Liver (tissue), 9 donors: Measurements from ENCODE around the gene CPSF4L. TPM values are rescaled to one million over a fixed set of nuclear protein-coding genes. Genes with fewer than 3 reads are reported as not detected.

Experiments used
- DNase-seq: peaks from one replicate; pipeline ENCODE4 v3.0.0-alpha.2; 2017; ENCODE audit warnings: low spot score
- H3K27ac ChIP-seq, 2 donors: one replicate each; pipeline ENCODE4 v1.7.0; 2013; ENCODE audit warnings: inconsistent platforms in 2 of 2, low read length in 2 of 2, control low read depth in 1 of 2, low read depth in 1 of 2, mild to moderate bottlenecking in 1 of 2
- H3K27me3 ChIP-seq, 4 donors: one replicate each; pipeline versions ENCODE4 v1.6.1 to v1.7.0; 2013; ENCODE audit warnings: low read length in 3 of 4, inconsistent platforms in 1 of 4, mild to moderate bottlenecking in 1 of 4, moderate library complexity in 1 of 4; ENCODE audit not compliant: control insufficient read depth in 4 of 4, insufficient read depth in 4 of 4
- H3K36me3 ChIP-seq, 4 donors: one replicate each; pipeline versions ENCODE4 v1.6.1 to v1.7.0; 2013; ENCODE audit warnings: low read length in 3 of 4, mild to moderate bottlenecking in 3 of 4, low read depth in 1 of 4, moderate library complexity in 1 of 4; ENCODE audit not compliant: control insufficient read depth in 4 of 4, insufficient read depth in 3 of 4
- H3K4me1 ChIP-seq, 4 donors: one replicate each; pipeline versions ENCODE4 v1.6.1 to v1.7.0; 2013; ENCODE audit warnings: low read length in 3 of 4, mild to moderate bottlenecking in 3 of 4, moderate library complexity in 1 of 4; ENCODE audit not compliant: control insufficient read depth in 4 of 4, insufficient read depth in 4 of 4
- H3K4me3 ChIP-seq, 3 donors: one replicate each; pipeline versions ENCODE4 v1.6.1 to v1.7.0; 2013; ENCODE audit warnings: low read length in 3 of 3, control low read depth in 1 of 3, low read depth in 1 of 3, mild to moderate bottlenecking in 1 of 3
- H3K9ac ChIP-seq, 2 donors: one replicate each; pipeline ENCODE4 v1.7.0; 2013; ENCODE audit warnings: low read length in 2 of 2, mild to moderate bottlenecking in 2 of 2, moderate library complexity in 2 of 2, control low read depth in 1 of 2, low read depth in 1 of 2
- H3K9me3 ChIP-seq, 4 donors: one replicate each; pipeline versions ENCODE4 v1.6.1 to v1.7.0; 2013; ENCODE audit warnings: low read length in 3 of 4; ENCODE audit not compliant: control insufficient read depth in 4 of 4
- EGR1 ChIP-seq, 2 donors: IDR thresholded peaks; 2 replicates each; pipeline ENCODE4 v1.6.1; 2016 to 2018; ENCODE audit warnings: antibody characterized with exemption in 2 of 2, low read depth in 2 of 2
- FOXA1 ChIP-seq: IDR thresholded peaks from 2 replicates; pipeline ENCODE4 v1.6.1; 2016; ENCODE audit warnings: antibody characterized with exemption
- FOXA2 ChIP-seq: IDR thresholded peaks from 2 replicates; pipeline ENCODE4 v1.6.1; 2016; ENCODE audit warnings: antibody characterized with exemption
- GABPA ChIP-seq, 2 donors: IDR thresholded peaks in 1 of 2; conservative IDR thresholded peaks in 1 of 2; 2 replicates each; pipeline ENCODE4 v1.6.1; 2016; ENCODE audit warnings: antibody characterized with exemption in 2 of 2, mild to moderate bottlenecking in 1 of 2, moderate library complexity in 1 of 2
- HNF4A ChIP-seq, 2 donors: conservative IDR thresholded peaks; 2 replicates each; pipeline ENCODE4 v1.6.1; 2016; ENCODE audit warnings: antibody characterized with exemption in 2 of 2, mild to moderate bottlenecking in 2 of 2
- HNF4G ChIP-seq: IDR thresholded peaks from 2 replicates; pipeline ENCODE4 v1.6.1; 2016; ENCODE audit warnings: antibody characterized with exemption
- JUND ChIP-seq, 2 donors: IDR thresholded peaks; 2 replicates each; pipeline ENCODE4 v1.6.1; 2016; ENCODE audit warnings: antibody characterized with exemption in 2 of 2
- NR2F2 ChIP-seq: IDR thresholded peaks from 2 replicates; pipeline ENCODE4 v1.6.1; 2016; ENCODE audit warnings: antibody characterized with exemption
- RAD21 ChIP-seq, 2 donors: IDR thresholded peaks; 2 replicates each; pipeline ENCODE4 v1.6.1; 2016; ENCODE audit warnings: antibody characterized with exemption in 2 of 2, mild to moderate bottlenecking in 2 of 2
- RXRA ChIP-seq, 2 donors: IDR thresholded peaks; 2 replicates each; pipeline ENCODE4 v1.6.1; 2017 to 2018; ENCODE audit warnings: antibody characterized with exemption in 2 of 2, mild to moderate bottlenecking in 1 of 2
- SP1 ChIP-seq: IDR thresholded peaks from 2 replicates; pipeline ENCODE4 v1.6.1; 2018; ENCODE audit warnings: antibody characterized with exemption, mild to moderate bottlenecking
- TAF1 ChIP-seq: conservative IDR thresholded peaks from 2 replicates; pipeline ENCODE4 v1.6.1; 2016; ENCODE audit warnings: antibody characterized with exemption, mild to moderate bottlenecking
- YY1 ChIP-seq: IDR thresholded peaks from 2 replicates; pipeline ENCODE4 v1.6.1; 2016; ENCODE audit warnings: antibody characterized with exemption, mild to moderate bottlenecking
- WGBS: extraction: QIAGEN DNeasy Blood & Tissue Kit; methylation state at CpG from one replicate; pipeline ENCODE4 v1.1.7; 2013; 5-methylcytosine and 5-hydroxymethylcytosine counted together
- polyA plus RNA-seq, 2 donors: library from polyadenylated mRNA; stranded (reverse) in 1 of 2; unstranded in 1 of 2; fragments of 200-250 nt in 1 of 2; fragments of >200 nt in 1 of 2; fragmentation: Nextera tagmentation in 1 of 2; extraction: Ambion mirVana in 1 of 2; gene quantifications; one replicate each; pipeline versions ENCODE4 v1.2.1 to v1.2.3, GENCODE V29; 2013 to 2015
- total RNA-seq, 2 donors: library from RNA; depleted of rRNA; stranded (reverse); fragments of >200 nt; gene quantifications; one replicate each; pipeline ENCODE4 v1.2.3, GENCODE V29; 2014
- TF ChIP-seq, protein P1 (sequence below): IDR thresholded peaks from 2 replicates; pipeline ENCODE4 v1.6.1; 2016; ENCODE audit warnings: antibody characterized with exemption, mild to moderate bottlenecking
- TF ChIP-seq, protein P2 (sequence below): fragments of 150-350 bp; IDR thresholded peaks from 2 replicates; pipeline ENCODE4 v1.5.1; 2017; ENCODE audit warnings: improper control_type of control experiment, low read depth, low read length; ENCODE audit not compliant: missing input control
- TF ChIP-seq, protein P3 (sequence below): IDR thresholded peaks from 2 replicates; pipeline ENCODE4 v1.6.1; 2016; ENCODE audit warnings: antibody characterized with exemption
- TF ChIP-seq, protein P4 (sequence below): IDR thresholded peaks from 2 replicates; pipeline ENCODE4 v1.6.1; 2016; ENCODE audit warnings: antibody characterized with exemption
- TF ChIP-seq, protein P5 (sequence below): IDR thresholded peaks from 2 replicates; pipeline ENCODE4 v1.6.1; 2016; ENCODE audit warnings: antibody characterized with exemption
- donor health status: healthy.
- donor health status: healthy.
- donor health status: healthy.
- donor health status: healthy.
- donor health status: healthy.

The CPSF4L gene
- total and polyA plus RNA-seq, 4 donors: not detected

DNA sequence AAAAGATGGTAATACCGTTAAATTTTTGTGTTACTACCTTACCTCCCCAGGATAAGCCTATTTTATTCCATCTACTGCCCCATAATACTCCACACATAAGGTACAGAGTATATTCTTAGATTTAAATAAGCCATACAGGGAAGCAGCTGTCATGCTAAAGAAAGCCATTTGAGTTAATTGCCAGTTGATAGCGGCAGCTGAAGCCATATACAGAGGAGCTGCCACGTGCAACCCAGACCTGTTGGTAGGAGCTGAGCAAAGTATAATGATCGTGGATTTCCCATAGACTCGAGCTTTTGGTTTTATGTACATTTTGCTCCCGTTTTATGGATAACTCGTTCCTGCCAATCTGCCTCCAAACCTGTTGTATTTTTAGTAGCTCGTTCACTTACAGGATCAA is 12.0 kb downstream of the CPSF4L start:
- whole genome bisulfite sequencing: 85% methylated on average over 8 of the region's 8 CpGs
- DNase-seq: no peak
- H3K4me1 ChIP-seq: no peaks in the 10 kb centered on the region
- no peak overlapping the region for H3K9ac ChIP-seq
- H3K4me3 ChIP-seq: no peak overlapping the region
- H3K27ac ChIP-seq: no peak overlapping the region
- TF ChIP-seq NR2F2: no peak
- TF ChIP-seq YY1: no peak
- no peak for TF ChIP-seq GABPA (IDR thresholded peaks at IDR 0.05 in 1 of 2, conservative IDR thresholded peaks at IDR 0.05 in 1 of 2)
- TF ChIP-seq FOXA2: no peak
- TF ChIP-seq RXRA (IDR thresholded peaks at IDR 0.05): no peak
- TF ChIP-seq, protein P1, sequence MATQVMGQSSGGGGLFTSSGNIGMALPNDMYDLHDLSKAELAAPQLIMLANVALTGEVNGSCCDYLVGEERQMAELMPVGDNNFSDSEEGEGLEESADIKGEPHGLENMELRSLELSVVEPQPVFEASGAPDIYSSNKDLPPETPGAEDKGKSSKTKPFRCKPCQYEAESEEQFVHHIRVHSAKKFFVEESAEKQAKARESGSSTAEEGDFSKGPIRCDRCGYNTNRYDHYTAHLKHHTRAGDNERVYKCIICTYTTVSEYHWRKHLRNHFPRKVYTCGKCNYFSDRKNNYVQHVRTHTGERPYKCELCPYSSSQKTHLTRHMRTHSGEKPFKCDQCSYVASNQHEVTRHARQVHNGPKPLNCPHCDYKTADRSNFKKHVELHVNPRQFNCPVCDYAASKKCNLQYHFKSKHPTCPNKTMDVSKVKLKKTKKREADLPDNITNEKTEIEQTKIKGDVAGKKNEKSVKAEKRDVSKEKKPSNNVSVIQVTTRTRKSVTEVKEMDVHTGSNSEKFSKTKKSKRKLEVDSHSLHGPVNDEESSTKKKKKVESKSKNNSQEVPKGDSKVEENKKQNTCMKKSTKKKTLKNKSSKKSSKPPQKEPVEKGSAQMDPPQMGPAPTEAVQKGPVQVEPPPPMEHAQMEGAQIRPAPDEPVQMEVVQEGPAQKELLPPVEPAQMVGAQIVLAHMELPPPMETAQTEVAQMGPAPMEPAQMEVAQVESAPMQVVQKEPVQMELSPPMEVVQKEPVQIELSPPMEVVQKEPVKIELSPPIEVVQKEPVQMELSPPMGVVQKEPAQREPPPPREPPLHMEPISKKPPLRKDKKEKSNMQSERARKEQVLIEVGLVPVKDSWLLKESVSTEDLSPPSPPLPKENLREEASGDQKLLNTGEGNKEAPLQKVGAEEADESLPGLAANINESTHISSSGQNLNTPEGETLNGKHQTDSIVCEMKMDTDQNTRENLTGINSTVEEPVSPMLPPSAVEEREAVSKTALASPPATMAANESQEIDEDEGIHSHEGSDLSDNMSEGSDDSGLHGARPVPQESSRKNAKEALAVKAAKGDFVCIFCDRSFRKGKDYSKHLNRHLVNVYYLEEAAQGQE: no peak
- TF ChIP-seq, protein P2, sequence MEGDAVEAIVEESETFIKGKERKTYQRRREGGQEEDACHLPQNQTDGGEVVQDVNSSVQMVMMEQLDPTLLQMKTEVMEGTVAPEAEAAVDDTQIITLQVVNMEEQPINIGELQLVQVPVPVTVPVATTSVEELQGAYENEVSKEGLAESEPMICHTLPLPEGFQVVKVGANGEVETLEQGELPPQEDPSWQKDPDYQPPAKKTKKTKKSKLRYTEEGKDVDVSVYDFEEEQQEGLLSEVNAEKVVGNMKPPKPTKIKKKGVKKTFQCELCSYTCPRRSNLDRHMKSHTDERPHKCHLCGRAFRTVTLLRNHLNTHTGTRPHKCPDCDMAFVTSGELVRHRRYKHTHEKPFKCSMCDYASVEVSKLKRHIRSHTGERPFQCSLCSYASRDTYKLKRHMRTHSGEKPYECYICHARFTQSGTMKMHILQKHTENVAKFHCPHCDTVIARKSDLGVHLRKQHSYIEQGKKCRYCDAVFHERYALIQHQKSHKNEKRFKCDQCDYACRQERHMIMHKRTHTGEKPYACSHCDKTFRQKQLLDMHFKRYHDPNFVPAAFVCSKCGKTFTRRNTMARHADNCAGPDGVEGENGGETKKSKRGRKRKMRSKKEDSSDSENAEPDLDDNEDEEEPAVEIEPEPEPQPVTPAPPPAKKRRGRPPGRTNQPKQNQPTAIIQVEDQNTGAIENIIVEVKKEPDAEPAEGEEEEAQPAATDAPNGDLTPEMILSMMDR: no peak
- no peak for TF ChIP-seq EGR1 (IDR thresholded peaks at IDR 0.05; ENCODE audit: low read depth in 2 of 2)
- TF ChIP-seq TAF1: no peak
- no peak for TF ChIP-seq JUND (IDR thresholded peaks at IDR 0.05)
- TF ChIP-seq HNF4G: no peak
- no peak for TF ChIP-seq FOXA1
- TF ChIP-seq HNF4A (conservative IDR thresholded peaks at IDR 0.05): no peak
- TF ChIP-seq RAD21 (IDR thresholded peaks at IDR 0.05): no peak
- TF ChIP-seq, protein P3, sequence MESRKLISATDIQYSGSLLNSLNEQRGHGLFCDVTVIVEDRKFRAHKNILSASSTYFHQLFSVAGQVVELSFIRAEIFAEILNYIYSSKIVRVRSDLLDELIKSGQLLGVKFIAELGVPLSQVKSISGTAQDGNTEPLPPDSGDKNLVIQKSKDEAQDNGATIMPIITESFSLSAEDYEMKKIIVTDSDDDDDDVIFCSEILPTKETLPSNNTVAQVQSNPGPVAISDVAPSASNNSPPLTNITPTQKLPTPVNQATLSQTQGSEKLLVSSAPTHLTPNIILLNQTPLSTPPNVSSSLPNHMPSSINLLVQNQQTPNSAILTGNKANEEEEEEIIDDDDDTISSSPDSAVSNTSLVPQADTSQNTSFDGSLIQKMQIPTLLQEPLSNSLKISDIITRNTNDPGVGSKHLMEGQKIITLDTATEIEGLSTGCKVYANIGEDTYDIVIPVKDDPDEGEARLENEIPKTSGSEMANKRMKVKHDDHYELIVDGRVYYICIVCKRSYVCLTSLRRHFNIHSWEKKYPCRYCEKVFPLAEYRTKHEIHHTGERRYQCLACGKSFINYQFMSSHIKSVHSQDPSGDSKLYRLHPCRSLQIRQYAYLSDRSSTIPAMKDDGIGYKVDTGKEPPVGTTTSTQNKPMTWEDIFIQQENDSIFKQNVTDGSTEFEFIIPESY: no peak
- TF ChIP-seq SP1: no peak
- no peaks in the 10 kb centered on the region for H3K27me3 ChIP-seq
- peaks cover 0 to 21% (median 7%) of the 10 kb centered on the region in 4 donors for H3K36me3 ChIP-seq
- no peaks in the 10 kb centered on the region for H3K9me3 ChIP-seq

DNA sequence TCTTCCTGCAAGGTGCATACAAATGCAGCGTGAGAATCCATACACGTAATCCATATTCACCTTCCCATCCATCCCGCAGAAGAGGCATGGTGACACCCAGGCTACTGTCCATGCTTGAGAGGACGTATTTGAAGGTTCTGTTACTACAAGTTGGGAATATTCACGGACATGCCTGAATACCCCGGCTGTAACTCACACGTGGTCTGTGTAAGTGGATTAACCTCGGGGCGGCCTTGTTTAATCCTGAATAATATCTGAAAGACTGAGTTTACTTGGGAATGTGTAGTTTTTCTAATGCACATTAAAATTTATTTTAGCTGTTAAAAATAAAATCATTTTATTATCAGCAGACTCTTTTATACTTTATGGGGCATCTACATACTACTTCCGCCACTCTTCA is 13.1 kb downstream of the CPSF4L start:
- Histone ChIP-seq H3K9me3 (no peaks in the 10 kb centered on the region), H3K4me3 (no peak overlapping the region), H3K9ac (no peak overlapping the region), H3K36me3 (peaks cover 0 to 27% (median 9%) of the 10 kb centered on the region in 4 donors), H3K27me3 (no peaks in the 10 kb centered on the region), H3K4me1 (no peaks in the 10 kb centered on the region), H3K27ac (no peak overlapping the region)
- DNase-seq: no peak
- 95% methylated on average over 10 of the region's 10 CpGs for WGBS
- TF ChIP-seq RXRA (IDR thresholded peaks at IDR 0.05) (no peak), SP1 (no peak), TAF1 (no peak), FOXA2 (no peak), JUND (IDR thresholded peaks at IDR 0.05) (no peak), FOXA1 (no peak), EGR1 (IDR thresholded peaks at IDR 0.05; ENCODE audit: low read depth in 2 of 2) (no peak), GABPA (IDR thresholded peaks at IDR 0.05 in 1 of 2, conservative IDR thresholded peaks at IDR 0.05 in 1 of 2) (no peak), YY1 (no peak), NR2F2 (no peak), HNF4A (conservative IDR thresholded peaks at IDR 0.05) (no peak), RAD21 (IDR thresholded peaks at IDR 0.05) (no peak), HNF4G (no peak)
- TF ChIP-seq, protein P4, sequence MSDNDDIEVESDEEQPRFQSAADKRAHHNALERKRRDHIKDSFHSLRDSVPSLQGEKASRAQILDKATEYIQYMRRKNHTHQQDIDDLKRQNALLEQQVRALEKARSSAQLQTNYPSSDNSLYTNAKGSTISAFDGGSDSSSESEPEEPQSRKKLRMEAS: no peak
- TF ChIP-seq, protein P5, sequence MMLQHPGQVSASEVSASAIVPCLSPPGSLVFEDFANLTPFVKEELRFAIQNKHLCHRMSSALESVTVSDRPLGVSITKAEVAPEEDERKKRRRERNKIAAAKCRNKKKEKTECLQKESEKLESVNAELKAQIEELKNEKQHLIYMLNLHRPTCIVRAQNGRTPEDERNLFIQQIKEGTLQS: no peak
- TF ChIP-seq, protein P1: no peak
- TF ChIP-seq, protein P3: no peak
